B cell (primary cell): Measurements from ENCODE around the gene BNC2.

ENCODE experiments used
- CTCF ChIP-seq: fragments of 200-600 bp; IDR thresholded peaks from one replicate; pipeline ENCODE4 v1.8.0; 2022; ENCODE audit warnings: antibody characterized with exemption, mild to moderate bottlenecking
- EZH2 ChIP-seq: IDR thresholded peaks from 2 replicates; pipeline ENCODE4 v1.6.1; 2012; ENCODE audit warnings: borderline replicate concordance, low read depth, mild to moderate bottlenecking, moderate library complexity, low read length; ENCODE audit not compliant: insufficient read depth, poor library complexity, severe bottlenecking

- TF ChIP-seq CTCF (no peak), EZH2 (no peak)
These were observed 24.1 kb downstream of the BNC2 start for GRCh38 chr9:16846367-16846766.
